ENCODE measurements around the gene SLC16A5.
"Not testable (repeated sequence)": the region's sequence is repeated elsewhere in the genome, so short reads cannot be mapped to it uniquely, and the experiment has no call there.

Gene SLC16A5

DNA sequence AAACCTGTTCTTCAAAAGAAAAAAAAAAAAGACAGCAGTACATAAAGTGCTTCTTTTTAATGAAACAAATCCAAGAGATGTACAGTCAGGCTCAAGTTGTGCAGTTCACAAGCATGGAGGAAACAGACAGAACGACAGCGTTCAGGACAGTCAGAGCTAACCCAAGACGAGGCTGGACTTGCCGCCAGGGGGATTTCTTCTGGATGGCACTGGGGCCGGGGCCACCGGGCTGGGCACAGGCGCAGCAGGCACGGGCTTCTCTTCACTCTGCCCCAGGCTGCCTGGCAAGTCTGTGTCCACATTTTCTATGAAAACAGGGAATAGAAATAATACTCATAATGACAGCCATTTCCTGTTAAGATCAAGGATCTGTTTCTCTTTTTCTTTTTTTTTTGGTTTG, 48.2 kb downstream of the SLC16A5 start:
- no peak for DNase-seq

DNA sequence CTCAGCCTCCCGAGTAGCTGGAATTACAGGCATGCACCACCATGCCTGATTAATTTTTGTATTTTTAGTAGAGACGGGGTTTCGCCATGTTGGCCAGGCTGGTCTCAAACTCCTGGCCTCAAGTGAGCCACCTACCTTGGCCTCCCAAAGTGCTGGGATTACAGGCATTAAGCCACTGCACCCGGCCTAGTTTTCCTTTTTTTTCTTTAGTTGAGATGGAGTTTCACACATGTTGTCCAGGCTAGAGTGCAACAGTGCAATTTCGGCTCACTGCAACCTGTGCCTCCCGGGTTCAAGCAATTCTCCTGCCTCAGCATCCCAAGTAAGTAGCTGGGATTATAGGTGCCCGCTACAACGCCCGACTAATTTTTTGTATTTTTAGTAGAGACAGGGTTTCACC, 50.0 kb downstream of the SLC16A5 start:
- not testable (repeated sequence) for DNase-seq

DNA sequence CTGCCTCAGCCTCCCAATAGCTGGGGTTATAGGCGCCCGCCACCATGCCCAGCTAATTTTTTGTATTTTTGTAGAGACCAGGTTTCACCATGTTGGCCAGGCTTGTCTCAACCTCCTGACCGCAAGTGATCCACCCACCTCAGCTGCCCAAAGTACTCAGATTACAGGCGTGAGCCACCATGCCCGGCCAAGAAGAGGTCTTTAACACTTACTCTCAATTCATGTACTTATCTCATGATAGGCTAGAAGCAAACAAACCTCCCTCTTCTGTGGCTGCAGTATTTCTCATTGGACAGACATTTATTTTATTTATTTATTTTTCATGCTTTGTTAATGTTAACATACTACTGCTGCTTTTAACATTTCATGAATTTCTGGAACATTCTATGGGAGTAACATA, 50.8 kb downstream of the SLC16A5 start:
- no peak for DNase-seq

DNA sequence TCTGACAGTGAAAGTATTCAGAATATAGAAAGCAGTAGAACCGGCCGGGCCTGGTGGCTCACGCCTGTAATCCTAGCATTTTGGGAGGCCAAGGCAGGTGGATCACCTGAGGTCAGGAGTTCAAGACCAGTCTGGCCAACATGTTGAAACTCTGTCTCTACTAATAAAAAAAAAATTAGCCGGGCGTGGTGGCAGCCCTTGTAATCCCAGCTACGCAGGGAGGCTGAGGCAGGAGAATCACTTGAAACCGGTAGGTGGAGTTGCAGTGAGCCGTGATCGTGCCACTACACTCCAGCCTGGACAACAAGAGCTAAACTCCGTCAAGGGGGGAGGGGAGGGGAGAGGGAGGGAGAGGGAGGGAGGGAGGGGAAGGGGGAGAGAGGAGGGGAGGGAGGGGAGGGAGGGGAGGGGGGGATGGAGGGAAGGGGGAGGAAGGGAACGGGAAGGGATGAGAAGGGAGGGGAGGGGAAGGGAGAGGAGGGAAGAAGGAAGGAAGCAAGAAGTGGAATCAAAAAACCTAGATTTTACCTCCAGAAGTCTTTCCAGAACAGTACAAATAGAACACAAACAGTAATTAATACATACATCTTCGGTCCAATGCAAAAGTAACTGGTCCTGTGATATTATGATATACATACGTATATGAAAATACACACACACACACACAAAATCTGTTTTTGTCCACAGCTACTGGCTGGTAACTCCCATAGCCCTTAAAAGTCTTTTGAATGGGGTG, 54.6 kb downstream of the SLC16A5 start:
- DNase-seq, result no peak

DNA sequence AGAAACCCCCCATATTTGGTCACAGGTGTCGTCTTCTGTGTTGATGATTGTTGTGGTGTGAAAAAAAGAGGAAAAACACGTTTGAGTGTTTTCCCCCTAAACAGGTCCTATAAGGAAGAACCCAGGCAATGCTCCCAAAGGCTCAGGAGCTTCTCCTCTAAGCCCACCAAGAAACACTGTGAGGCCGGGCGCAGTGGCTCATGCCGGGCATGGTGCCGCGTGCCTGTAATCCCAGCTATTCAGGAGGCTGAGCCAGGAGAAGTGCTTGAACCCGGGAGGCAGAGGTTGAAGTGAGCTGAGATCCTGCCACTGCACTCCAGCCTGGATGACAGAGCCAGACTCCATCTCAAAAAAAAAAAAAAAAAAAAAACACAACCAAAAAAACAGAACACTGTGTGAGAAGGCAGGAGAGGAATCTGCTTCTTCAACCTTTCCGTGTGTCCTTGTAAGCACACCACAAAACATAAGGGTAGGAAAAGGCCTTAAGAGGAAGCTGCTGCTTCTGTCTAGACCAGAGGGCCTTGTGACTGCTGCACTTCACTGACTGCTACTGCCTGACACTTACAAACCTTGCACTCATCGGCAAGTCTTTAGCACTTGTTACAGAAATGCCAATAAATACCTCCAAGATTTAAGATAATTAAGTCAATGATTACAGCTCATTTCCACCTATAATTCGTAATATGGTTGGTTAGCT, 57.2 kb downstream of the SLC16A5 start:
- DNase-seq, result no peak

DNA sequence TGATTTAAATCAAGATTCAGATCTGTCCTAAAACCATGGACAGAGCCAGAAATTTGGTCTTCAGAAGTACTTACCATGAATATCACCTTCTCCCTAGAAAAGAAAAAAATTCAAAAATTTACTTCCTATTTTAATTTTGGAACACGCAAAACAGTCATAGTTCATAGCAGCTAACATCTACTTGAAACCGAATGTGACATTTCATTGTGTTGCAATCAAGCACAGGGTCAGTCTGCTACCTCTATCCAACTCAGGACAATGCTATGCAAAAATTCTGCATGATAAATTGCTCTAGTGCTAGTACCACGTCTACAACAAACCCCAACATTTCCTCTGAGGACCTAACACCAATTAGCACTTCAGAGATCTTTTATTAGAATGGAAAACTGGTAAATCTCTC, 58.8 kb downstream of the SLC16A5 start:
- no peak for DNase-seq

DNA sequence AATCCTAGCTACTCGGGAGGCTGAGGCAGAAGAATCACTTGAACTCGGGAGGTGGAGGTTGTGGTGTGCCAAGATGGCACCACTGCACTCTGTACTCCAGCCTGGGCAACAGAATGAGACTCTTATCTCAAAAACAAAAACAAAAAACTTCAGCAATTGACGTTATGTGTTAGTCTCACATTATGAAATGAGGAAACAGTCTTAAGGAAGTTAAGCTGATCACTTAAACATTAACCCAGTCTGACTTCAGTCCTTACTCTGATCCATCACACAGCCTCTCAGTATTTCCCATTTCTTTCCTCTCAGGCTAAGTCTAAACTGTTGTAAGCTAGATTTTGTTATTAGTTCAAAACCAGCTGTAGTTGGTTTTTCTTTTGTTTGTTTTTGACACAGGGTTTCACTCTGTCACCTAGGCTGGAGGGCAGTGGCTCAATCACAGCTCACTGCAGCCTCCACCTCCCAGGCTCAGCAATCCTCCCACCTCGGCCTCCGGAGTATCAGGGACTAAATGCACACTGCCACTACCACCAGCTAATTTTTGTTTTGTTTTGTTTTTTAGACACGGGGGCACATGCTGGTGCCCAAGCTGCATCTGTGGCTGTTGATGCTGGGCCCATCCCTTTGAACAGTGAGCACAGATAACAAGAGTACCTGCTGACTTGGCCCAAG, 60.3 kb downstream of the SLC16A5 start:
- DNase-seq, result no peak

DNA sequence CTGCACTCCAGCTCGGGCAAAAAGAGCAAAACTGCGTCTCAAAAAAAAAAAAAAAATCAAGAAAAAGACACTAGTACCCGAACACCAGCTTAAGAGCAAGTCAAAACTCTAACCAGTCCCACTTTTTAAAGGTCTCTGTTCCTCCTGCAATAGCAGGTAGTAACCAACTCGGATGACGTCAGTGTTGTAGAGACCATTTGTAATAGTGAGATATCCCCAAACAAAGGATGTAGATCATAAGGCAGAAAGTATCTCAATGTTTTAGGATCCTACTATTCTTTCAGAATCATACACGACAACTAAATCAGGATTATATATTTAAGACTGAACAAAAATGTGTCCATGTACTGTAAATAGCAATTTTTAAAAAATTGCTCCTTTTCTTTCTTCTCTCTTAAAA, 64.2 kb downstream of the SLC16A5 start:
- no peak for DNase-seq

DNA sequence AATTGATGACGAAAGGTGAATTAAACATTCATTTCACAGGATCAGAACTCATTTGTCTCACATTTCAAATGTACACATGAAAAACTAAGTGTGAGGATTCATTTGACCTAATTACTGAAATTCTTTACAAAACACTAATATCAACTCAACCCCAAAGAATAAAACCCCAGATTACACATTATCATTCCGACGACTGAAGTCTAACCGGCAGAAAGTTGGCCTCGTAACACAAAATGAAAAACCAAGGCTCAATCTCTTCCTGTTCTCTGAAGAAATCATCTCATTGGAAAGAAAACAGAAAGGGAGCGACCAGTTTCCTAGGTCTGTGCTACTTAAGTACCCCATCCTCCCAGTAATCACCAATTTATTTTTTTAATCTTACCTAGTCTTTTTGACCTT, 64.8 kb downstream of the SLC16A5 start:
- DNase-seq, result no peak

DNA sequence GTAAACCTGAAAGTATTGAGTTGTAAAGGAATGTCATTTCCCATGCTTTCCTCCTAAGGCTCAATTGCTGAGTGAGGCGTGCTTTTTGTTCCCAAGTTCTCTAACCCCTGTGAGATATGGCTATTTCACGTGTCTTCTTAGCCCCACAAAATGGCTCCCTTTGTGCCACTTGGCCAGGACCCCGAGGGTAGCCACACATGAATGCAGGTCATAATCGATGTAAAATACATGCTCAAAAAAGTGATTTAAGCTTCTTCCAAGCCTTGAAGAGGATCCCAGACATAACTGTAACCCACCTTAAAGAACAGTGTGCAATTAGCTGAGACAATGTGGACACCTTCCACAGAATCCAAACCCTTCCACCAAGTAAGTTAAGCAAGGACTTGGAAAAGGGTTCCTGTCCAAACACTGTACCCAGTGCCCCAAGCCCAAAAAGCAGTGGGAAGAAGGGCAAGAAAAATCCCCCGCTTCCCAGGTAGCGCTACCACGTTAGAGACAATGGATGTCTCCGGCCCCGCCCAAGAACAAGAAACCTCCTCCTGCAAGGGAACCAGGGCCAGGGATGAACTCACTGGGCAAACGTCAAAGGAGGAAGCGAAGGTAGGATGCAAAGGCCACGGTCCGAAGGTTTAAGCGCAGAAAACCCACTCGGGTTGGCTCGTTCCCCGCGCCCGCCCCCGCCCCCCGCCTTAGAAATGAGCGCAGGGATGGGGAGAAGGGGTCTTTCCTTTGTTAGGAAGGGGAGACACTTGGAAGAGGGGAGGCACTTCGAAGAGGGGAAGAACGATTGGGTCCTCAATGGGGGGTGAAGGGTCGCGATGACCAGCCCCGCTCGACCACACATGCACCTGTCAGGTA, 65.4 kb downstream of the SLC16A5 start:
- no peak for DNase-seq

DNA sequence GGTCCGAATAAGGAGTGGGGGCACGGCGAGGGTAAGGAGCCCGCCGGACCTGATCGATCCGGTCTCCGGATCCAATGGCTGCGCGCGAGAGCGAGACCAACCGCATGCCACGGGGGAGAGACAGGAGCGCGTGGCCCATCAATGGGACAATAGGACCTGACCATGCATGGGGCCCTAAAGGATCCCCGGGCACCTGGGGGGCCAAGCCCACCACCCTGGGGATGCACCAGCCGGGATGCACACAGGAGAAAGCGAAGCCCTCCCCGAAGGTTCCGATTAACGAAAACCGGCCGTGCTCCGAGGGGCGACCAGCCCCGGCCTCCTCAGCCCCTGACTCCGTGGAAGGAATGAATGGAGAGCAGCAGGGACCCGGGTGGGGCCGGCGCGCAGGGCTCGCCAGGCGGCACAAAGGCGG, 66.0 kb downstream of the SLC16A5 start:
- DNase-seq, result no peak

DNA sequence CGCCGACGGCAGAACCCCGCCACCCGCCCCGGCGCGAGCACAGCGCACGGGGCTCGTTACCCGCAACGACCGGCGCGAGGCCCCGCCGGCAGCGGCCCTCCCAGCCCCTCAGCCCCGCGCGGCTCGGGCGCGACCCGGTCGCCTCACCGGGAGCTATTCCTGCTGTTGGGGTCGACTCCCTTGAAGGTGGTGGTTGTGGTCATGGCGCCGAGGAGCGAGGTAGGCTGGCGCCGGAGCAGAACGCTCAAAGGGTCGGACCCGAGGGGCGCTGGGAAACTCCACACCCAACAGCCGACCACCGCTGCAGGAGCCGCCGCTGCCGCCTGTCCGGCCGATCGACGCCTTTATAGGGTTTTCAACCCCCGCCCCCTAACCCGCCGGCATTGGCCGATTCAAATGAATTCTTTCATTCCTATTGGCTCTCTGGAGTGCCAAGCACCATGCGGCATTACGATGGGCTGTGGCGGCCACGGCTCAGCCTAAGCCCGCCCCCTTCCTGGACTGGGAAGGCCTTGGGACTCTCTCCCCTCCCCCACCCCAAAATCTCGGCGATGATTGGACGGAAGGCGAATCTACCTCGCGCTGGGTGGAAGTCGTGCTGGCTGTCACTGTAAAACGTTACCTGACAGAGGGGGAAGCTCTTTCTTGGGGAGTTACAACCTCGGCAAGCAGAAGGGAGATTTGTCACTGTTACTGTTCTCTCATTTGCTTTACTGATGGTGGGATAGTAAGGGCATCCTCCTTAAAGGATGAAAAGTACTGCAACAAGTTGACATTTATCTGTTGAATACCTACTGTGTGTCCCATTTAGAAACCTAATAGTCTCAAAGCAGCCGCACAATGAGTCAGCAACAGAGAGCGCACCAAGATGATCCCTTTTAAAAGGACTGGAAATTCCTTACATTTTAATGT, 66.7 kb downstream of the SLC16A5 start, which contains the start of gene JPT1:
JPT1 (minus strand) TSS at position 318 of the 912 bp plus-strand sequence; CDS start at position 203, 115 bp downstream.
- peak; percentile 79 for DNase-seq

DNA sequence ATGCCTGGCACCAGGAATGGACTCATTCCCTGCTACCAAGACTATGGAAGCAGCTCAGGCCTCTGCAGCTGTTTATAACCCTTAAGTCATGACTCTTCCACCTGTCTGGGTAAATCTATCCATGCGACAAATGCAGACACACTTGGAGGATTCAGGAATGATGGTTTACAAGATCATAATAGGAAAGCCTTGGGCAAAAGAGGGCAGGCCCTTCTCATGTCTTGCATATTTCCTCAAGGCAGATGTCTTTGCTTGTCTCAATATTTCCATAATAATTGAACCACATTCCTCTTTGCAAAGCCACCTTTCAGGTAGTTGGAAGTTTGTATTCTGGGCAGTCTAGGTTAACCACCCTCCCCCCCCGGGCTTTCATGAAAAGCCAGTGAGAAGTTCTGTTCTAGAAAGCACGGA, 67.4 kb downstream of the SLC16A5 start:
- DNase-seq, result no peak
